Measurements from ENCODE around the gene ANGPTL1.

The ANGPTL1 gene

DNA sequence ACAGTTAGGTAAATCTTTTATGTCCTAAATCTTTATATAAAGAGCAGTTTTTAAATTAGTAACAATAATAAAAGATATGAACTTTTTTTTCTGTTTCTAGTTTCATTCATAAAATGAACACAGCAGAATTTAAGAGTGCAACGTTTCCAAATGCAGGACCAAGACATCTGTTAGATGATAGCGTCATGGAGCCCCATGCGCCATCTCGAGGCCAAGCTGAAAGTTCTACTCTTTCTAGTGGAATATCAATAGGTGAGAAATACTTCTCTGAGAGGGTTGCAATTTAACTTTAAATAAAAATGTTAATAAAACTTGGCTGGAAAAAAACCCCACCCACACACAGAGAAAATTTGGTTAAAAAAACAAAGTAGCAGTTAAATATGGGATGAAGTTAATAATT lies 15.0 kb upstream of the ANGPTL1 start:
- no peaks in the 10 kb centered on the region for H3K4me1 ChIP-seq (ENCODE audit: control insufficient read depth, insufficient read depth, low read length)
- TF ChIP-seq ZNF211 (tag by site-specific recombination; IDR thresholded peaks at IDR 0.05; ENCODE audit: low read depth) (no peak), ZNF549 (tag by site-specific recombination; IDR thresholded peaks at IDR 0.05) (no peak), ZNF354C (tag by site-specific recombination; IDR thresholded peaks at IDR 0.05; ENCODE audit: borderline replicate concordance, low read depth) (no peak), ZNF707 (tag by site-specific recombination; IDR thresholded peaks at IDR 0.05) (no peak), ZNF624 (tag by site-specific recombination; IDR thresholded peaks at IDR 0.05) (no peak), ZNF660 (tag by site-specific recombination; IDR thresholded peaks at IDR 0.05) (no peak)
- TF ChIP-seq, protein P1, sequence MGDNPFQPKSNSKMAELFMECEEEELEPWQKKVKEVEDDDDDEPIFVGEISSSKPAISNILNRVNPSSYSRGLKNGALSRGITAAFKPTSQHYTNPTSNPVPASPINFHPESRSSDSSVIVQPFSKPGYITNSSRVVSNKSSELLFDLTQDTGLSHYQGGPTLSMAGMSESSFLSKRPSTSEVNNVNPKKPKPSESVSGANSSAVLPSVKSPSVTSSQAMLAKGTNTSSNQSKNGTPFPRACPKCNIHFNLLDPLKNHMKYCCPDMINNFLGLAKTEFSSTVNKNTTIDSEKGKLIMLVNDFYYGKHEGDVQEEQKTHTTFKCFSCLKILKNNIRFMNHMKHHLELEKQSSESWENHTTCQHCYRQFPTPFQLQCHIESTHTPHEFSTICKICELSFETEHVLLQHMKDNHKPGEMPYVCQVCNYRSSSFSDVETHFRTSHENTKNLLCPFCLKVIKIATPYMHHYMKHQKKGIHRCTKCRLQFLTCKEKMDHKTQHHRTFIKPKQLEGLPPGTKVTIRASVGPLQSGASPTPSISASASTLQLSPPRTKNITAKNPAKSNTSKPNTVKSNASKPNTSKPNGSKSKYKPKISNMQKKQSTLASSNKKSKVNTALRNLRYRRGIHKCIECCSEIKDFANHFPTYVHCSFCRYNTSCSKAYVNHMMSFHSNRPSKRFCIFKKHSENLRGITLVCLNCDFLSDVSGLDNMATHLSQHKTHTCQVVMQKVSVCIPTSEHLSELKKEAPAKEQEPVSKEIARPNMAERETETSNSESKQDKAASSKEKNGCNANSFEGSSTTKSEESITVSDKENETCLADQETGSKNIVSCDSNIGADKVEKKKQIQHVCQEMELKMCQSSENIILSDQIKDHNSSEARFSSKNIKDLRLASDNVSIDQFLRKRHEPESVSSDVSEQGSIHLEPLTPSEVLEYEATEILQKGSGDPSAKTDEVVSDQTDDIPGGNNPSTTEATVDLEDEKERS (tag by site-specific recombination; IDR thresholded peaks at IDR 0.05), result no peak
- TF ChIP-seq, protein P2, sequence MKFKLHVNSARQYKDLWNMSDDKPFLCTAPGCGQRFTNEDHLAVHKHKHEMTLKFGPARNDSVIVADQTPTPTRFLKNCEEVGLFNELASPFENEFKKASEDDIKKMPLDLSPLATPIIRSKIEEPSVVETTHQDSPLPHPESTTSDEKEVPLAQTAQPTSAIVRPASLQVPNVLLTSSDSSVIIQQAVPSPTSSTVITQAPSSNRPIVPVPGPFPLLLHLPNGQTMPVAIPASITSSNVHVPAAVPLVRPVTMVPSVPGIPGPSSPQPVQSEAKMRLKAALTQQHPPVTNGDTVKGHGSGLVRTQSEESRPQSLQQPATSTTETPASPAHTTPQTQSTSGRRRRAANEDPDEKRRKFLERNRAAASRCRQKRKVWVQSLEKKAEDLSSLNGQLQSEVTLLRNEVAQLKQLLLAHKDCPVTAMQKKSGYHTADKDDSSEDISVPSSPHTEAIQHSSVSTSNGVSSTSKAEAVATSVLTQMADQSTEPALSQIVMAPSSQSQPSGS (tag by site-specific recombination; IDR thresholded peaks at IDR 0.05; ENCODE audit: low read depth), result no peak
- TF ChIP-seq, protein P3, sequence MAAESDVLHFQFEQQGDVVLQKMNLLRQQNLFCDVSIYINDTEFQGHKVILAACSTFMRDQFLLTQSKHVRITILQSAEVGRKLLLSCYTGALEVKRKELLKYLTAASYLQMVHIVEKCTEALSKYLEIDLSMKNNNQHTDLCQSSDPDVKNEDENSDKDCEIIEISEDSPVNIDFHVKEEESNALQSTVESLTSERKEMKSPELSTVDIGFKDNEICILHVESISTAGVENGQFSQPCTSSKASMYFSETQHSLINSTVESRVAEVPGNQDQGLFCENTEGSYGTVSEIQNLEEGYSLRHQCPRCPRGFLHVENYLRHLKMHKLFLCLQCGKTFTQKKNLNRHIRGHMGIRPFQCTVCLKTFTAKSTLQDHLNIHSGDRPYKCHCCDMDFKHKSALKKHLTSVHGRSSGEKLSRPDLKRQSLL (tag by site-specific recombination; IDR thresholded peaks at IDR 0.05), result no peak

DNA sequence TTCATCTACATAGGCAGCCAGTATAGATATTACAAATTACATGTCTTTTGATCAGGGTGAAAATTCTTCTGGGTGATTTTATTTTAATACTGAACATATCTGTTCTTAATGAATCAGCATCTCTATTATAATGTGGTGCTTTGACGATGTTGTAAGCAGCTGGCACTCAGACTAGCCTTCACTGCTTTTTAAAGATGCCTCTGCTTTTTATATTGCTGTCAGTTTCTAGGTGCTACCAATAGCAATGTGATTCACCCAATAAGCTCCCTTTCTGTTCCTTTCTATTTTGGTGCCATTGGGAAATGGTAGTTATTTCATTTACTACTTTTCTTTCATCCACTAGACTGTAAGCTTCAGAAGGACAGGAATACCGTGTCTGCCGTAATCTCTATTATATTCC lies 11.1 kb upstream of the ANGPTL1 start:
- no peak for TF ChIP-seq ZNF274 (IDR thresholded peaks at IDR 0.05; ENCODE audit: low read length)
- TF ChIP-seq ZNF274 (tag by site-specific recombination; IDR thresholded peaks at IDR 0.05; ENCODE audit: borderline replicate concordance), result no peak
- TF ChIP-seq ZNF239 (tag by site-specific recombination; IDR thresholded peaks at IDR 0.05), result no peak
- TF ChIP-seq ZNF585B (tag by site-specific recombination; IDR thresholded peaks at IDR 0.05), result no peak
- TF ChIP-seq, protein P4, sequence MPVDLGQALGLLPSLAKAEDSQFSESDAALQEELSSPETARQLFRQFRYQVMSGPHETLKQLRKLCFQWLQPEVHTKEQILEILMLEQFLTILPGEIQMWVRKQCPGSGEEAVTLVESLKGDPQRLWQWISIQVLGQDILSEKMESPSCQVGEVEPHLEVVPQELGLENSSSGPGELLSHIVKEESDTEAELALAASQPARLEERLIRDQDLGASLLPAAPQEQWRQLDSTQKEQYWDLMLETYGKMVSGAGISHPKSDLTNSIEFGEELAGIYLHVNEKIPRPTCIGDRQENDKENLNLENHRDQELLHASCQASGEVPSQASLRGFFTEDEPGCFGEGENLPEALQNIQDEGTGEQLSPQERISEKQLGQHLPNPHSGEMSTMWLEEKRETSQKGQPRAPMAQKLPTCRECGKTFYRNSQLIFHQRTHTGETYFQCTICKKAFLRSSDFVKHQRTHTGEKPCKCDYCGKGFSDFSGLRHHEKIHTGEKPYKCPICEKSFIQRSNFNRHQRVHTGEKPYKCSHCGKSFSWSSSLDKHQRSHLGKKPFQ (tag by site-specific recombination; IDR thresholded peaks at IDR 0.05), result no peak
- TF ChIP-seq FEZF1 (tag by site-specific recombination; IDR thresholded peaks at IDR 0.05), result no peak
- TF ChIP-seq, protein P5, sequence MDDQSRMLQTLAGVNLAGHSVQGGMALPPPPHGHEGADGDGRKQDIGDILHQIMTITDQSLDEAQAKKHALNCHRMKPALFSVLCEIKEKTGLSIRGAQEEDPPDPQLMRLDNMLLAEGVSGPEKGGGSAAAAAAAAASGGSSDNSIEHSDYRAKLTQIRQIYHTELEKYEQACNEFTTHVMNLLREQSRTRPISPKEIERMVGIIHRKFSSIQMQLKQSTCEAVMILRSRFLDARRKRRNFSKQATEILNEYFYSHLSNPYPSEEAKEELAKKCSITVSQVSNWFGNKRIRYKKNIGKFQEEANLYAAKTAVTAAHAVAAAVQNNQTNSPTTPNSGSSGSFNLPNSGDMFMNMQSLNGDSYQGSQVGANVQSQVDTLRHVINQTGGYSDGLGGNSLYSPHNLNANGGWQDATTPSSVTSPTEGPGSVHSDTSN (CRISPR knock-in tag; IDR thresholded peaks at IDR 0.05), result no peak
- no peak for TF ChIP-seq ZNF157 (tag by site-specific recombination; IDR thresholded peaks at IDR 0.05)
- no peak for TF ChIP-seq ZNF529 (tag by site-specific recombination; IDR thresholded peaks at IDR 0.05; ENCODE audit: insufficient replicate concordance)
- TF ChIP-seq ZNF391 (tag by site-specific recombination; IDR thresholded peaks at IDR 0.05; ENCODE audit: borderline replicate concordance, low read depth), result no peak
- TF ChIP-seq, protein P6, sequence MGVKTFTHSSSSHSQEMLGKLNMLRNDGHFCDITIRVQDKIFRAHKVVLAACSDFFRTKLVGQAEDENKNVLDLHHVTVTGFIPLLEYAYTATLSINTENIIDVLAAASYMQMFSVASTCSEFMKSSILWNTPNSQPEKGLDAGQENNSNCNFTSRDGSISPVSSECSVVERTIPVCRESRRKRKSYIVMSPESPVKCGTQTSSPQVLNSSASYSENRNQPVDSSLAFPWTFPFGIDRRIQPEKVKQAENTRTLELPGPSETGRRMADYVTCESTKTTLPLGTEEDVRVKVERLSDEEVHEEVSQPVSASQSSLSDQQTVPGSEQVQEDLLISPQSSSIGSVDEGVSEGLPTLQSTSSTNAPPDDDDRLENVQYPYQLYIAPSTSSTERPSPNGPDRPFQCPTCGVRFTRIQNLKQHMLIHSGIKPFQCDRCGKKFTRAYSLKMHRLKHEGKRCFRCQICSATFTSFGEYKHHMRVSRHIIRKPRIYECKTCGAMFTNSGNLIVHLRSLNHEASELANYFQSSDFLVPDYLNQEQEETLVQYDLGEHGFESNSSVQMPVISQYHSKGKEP (tag by site-specific recombination; IDR thresholded peaks at IDR 0.05), result no peak
- TF ChIP-seq, protein P7, sequence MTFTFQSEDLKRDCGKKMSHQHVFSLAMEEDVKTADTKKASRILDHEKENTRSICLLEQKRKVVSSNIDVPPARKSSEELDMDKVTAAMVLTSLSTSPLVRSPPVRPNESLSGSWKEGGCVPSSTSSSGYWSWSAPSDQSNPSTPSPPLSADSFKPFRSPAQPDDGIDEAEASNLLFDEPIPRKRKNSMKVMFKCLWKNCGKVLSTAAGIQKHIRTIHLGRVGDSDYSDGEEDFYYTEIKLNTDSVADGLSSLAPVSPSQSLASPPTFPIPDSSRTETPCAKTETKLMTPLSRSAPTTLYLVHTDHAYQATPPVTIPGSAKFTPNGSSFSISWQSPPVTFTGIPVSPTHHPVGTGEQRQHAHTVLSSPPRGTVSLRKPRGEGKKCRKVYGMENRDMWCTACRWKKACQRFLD (tag by site-specific recombination; IDR thresholded peaks at IDR 0.05), result no peak
- TF ChIP-seq ZNF341 (tag by site-specific recombination; IDR thresholded peaks at IDR 0.05; ENCODE audit: low read depth), result no peak
- no peak for TF ChIP-seq ZNF174 (tag by site-specific recombination; IDR thresholded peaks at IDR 0.05)
- no peaks in the 10 kb centered on the region for H3K4me1 ChIP-seq (ENCODE audit: control insufficient read depth, insufficient read depth, low read length)
- H3K36me3 ChIP-seq (ENCODE audit: control insufficient read depth in 2 of 2, insufficient read depth in 1 of 2, low read length in 2 of 2), result no peaks in the 10 kb centered on the region; a peak in 1 of 3 replicates
- ChIA-PET POLR2A (no interaction called here), CTCF (no interaction called here)
- no peak overlapping the region for H3K27ac ChIP-seq (ENCODE audit: extremely low read depth, low read depth, low read length)
- H3K4me3 ChIP-seq (ENCODE audit: low read depth, low read length), result no peak overlapping the region
- H3K9me3 ChIP-seq (ENCODE audit: control insufficient read depth, insufficient read depth, low read depth, low read length), result no peaks in the 10 kb centered on the region

More for the DNA sequence above, 15.0 kb upstream of the ANGPTL1 start:
- ChIA-PET POLR2A (no interaction called here), CTCF (interaction anchor here (0.6 to 0.7 kb wide), 2 partner anchors 71 to 162 kb away, joined by 3 to 4 read pairs; no protein-coding TSS in a partner anchor)
- Histone ChIP-seq H3K27ac (ENCODE audit: extremely low read depth, low read depth, low read length) (no peak overlapping the region), H3K36me3 (ENCODE audit: control insufficient read depth in 2 of 2, insufficient read depth in 1 of 2, low read length in 2 of 2) (no peaks in the 10 kb centered on the region; a peak in 1 of 3 replicates), H3K4me3 (ENCODE audit: low read depth, low read length) (no peak overlapping the region), H3K9me3 (ENCODE audit: control insufficient read depth, insufficient read depth, low read depth, low read length) (no peaks in the 10 kb centered on the region)

Data from HEK293 (cell line).